SK-N-SH treated with all-trans-retinoic acid at 6 μM for 48 hours (cell line): Measurements from ENCODE around the gene ZNF304.

ENCODE experiments used
- ARNTL ChIP-seq: fragments of 450-650 bp; formaldehyde crosslinking; IDR thresholded peaks from 2 replicates; pipeline ENCODE4 v1.5.0; 2020; ENCODE audit warnings: low read depth, mild to moderate bottlenecking, moderate library complexity, borderline replicate concordance
- ISL1 ChIP-seq: fragments of 250-450 bp; sonication (Bioruptor Pico); IDR thresholded peaks from 2 replicates; pipeline ENCODE4 v2.1.2; 2022; ENCODE audit warnings: mild to moderate bottlenecking, moderate library complexity
- PPARA ChIP-seq: fragments of 250-450 bp; sonication (Bioruptor Pico); IDR thresholded peaks from 2 replicates; pipeline ENCODE4 v1.5.0; 2020; ENCODE audit warnings: mild to moderate bottlenecking, borderline replicate concordance
- ZFP30 ChIP-seq: fragments of 450-650 bp; formaldehyde crosslinking; IDR thresholded peaks from 2 replicates; pipeline ENCODE4 v1.5.0; 2022; ENCODE audit warnings: mild to moderate bottlenecking, moderate library complexity
- ZNF70 ChIP-seq: fragments of 450-650 bp; formaldehyde crosslinking; IDR thresholded peaks from 2 replicates; pipeline ENCODE4 v1.5.0; 2020; ENCODE audit warnings: mild to moderate bottlenecking, moderate library complexity
- TF ChIP-seq, protein P1 (sequence below): fragments of 250-450 bp; sonication (Bioruptor Pico); IDR thresholded peaks from 2 replicates; pipeline ENCODE4 v1.8.0; 2021; ENCODE audit warnings: low read depth, mild to moderate bottlenecking, moderate library complexity, borderline replicate concordance

GRCh38 chr19:57310792-57311191, 40.3 kb upstream of the ZNF304 start:
- TF ChIP-seq ZFP30 (CRISPR knock-in tag), result no peak
- TF ChIP-seq ARNTL (CRISPR knock-in tag), result no peak
- no peak for TF ChIP-seq PPARA
- TF ChIP-seq, protein P1, sequence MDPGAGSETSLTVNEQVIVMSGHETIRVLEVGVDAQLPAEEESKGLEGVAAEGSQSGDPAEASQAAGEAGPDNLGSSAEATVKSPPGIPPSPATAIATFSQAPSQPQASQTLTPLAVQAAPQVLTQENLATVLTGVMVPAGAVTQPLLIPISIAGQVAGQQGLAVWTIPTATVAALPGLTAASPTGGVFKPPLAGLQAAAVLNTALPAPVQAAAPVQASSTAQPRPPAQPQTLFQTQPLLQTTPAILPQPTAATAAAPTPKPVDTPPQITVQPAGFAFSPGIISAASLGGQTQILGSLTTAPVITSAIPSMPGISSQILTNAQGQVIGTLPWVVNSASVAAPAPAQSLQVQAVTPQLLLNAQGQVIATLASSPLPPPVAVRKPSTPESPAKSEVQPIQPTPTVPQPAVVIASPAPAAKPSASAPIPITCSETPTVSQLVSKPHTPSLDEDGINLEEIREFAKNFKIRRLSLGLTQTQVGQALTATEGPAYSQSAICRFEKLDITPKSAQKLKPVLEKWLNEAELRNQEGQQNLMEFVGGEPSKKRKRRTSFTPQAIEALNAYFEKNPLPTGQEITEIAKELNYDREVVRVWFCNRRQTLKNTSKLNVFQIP (CRISPR knock-in tag), result no peak
- TF ChIP-seq ZNF70 (CRISPR knock-in tag), result no peak
- TF ChIP-seq ISL1, result no peak
